Glutamatergic neuron (in vitro differentiated cells): ENCODE results near the gene C6. TPM values are rescaled to one million over a fixed set of nuclear protein-coding genes. Genes with fewer than 3 reads are reported as not detected.

Experiments
- DNase-seq: peaks from one replicate; pipeline ENCODE4 v3.0.0; 2022
- H3K27ac Mint-ChIP-seq: one replicate; pipeline ENCODE4 v1.8.0; 2020; ENCODE audit warnings: mild to moderate bottlenecking, mixed read lengths, inconsistent platforms; ENCODE audit not compliant: unreplicated experiment
- H3K27me3 Mint-ChIP-seq: one replicate; pipeline ENCODE4 v1.8.0; 2020; ENCODE audit warnings: mild to moderate bottlenecking, moderate library complexity, mixed read lengths, inconsistent platforms; ENCODE audit not compliant: unreplicated experiment
- H3K36me3 Mint-ChIP-seq: one replicate; pipeline ENCODE4 v1.8.0; 2020; ENCODE audit warnings: mild to moderate bottlenecking, mixed read lengths, inconsistent platforms; ENCODE audit not compliant: unreplicated experiment
- H3K4me1 Mint-ChIP-seq: one replicate; pipeline ENCODE4 v1.8.0; 2020; ENCODE audit warnings: mild to moderate bottlenecking, low read depth, mixed read lengths, inconsistent platforms; ENCODE audit not compliant: unreplicated experiment
- H3K4me3 Mint-ChIP-seq: one replicate; pipeline ENCODE4 v1.8.0; 2020; ENCODE audit warnings: mild to moderate bottlenecking, mixed read lengths, inconsistent platforms; ENCODE audit not compliant: unreplicated experiment
- H3K9me3 Mint-ChIP-seq: one replicate; pipeline ENCODE4 v1.8.0; 2020; ENCODE audit warnings: mild to moderate bottlenecking, moderate library complexity, mixed read lengths, inconsistent platforms; ENCODE audit not compliant: unreplicated experiment
- total RNA-seq: library from RNA; stranded (reverse); fragmentation: NEBNext Ultra II Directional; extraction: Animal tissue kit (Norgen Biotek cat#: 25700); gene quantifications from one replicate; pipeline ENCODE4 v1.2.1, GENCODE V29; 2021; ENCODE audit not compliant: unreplicated experiment
- TF ChIP-seq, protein P1 (sequence below): fragments of 200-600 bp; sonication (generic); IDR thresholded peaks from one replicate; pipeline ENCODE4 v1.5.0; 2021; ENCODE audit not compliant: partially characterized antibody, unreplicated experiment

The C6 gene
- total RNA-seq, 1 donor from 2014 or later, result not detected

DNA sequence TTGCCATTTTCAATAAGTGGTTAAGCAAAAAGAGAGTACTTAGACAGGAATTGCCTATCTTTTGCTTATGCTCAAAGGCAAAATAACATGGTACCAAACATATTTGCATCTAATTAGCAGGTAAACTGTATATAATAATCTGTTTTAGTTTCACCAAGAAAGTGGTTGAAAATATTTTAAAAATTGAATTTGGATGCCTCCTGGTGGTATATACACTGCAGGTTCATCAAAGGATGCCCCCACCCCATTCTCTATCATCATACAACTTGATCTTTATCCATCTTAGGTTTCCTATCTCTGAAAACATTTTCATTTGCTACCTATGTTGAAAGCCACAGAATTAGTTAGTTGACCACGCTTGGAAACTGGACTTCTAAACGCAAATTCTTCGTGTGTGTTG, 95.2 kb downstream of the C6 start:
- Mint-ChIP-seq H3K36me3 (no peaks in the 10 kb centered on the region), H3K9me3 (no peaks in the 10 kb centered on the region), H3K27ac (no peak overlapping the region), H3K4me3 (no peak overlapping the region), H3K27me3 (peaks cover 2% of the 10 kb centered on the region), H3K4me1 (no peaks in the 10 kb centered on the region)
- TF ChIP-seq, protein P1, sequence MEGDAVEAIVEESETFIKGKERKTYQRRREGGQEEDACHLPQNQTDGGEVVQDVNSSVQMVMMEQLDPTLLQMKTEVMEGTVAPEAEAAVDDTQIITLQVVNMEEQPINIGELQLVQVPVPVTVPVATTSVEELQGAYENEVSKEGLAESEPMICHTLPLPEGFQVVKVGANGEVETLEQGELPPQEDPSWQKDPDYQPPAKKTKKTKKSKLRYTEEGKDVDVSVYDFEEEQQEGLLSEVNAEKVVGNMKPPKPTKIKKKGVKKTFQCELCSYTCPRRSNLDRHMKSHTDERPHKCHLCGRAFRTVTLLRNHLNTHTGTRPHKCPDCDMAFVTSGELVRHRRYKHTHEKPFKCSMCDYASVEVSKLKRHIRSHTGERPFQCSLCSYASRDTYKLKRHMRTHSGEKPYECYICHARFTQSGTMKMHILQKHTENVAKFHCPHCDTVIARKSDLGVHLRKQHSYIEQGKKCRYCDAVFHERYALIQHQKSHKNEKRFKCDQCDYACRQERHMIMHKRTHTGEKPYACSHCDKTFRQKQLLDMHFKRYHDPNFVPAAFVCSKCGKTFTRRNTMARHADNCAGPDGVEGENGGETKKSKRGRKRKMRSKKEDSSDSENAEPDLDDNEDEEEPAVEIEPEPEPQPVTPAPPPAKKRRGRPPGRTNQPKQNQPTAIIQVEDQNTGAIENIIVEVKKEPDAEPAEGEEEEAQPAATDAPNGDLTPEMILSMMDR, result no peak
- no peak for DNase-seq

DNA sequence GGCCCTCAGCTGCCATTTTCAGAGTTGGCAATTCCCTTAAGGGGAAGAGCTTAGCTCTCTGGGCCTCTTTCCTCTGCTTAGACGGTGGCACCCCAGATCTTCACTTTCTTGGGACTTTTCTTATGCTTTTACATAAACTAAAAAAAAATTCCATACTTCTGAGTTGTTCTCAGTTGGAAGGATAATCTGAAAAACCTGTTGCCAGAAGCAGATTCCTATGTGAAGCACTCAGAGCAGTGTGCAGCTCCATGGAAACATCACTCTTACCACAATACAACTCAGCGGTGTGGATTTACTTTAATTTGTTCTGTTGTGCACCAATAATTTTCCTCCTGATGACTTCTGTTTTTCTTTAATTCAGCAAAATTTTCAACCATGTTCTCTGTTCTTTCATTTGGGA, 98.1 kb downstream of the C6 start:
- TF ChIP-seq, protein P1, result no peak
- Mint-ChIP-seq H3K4me3 (no peak overlapping the region), H3K36me3 (no peaks in the 10 kb centered on the region), H3K9me3 (no peaks in the 10 kb centered on the region), H3K27me3 (no peaks in the 10 kb centered on the region), H3K27ac (no peak overlapping the region), H3K4me1 (no peaks in the 10 kb centered on the region)
- DNase-seq, result no peak

DNA sequence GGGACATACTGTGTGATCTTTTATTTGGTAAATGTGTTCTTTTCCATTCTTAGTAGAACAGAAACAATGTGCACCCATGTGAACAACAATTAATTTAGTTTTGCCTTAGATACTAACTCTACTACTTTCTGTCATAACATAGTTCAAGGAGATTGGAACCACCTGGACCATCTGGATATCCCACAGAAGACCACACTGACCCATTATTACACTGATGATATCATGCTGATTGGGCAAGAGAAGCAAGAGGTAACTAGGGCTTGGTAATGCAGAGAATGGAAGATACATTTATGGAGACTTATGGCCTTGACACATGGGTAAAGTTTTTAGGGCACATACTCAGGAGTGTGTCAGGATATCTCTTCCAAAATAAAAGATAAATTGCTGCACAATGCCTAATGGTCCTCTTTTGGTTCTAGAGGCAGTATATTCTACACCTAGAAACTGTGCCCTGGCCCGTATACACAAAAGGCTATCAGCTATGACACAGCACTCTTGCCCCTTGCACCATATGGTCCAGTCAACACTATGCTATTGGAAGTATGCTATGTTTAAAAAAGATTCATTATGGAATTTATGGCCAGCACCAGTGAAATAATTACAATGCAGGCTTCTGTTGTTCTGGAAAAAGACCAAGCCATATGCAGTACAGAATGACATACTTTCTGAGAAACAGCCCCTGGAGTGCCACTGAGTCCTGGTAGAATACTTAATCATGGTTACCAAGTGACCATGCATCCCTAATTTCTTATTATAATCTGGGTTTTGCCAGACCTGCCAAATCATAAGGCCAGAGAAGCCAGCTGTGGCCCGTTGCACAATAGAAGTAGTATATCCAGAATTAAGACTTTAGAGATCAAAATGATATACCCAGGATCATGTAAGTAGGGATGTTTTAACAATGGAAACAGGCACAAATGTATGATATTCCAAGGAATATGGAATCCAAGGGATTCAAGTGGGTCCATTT, 100.6 kb downstream of the C6 start:
- Mint-ChIP-seq H3K9me3 (no peaks in the 10 kb centered on the region), H3K27ac (no peak overlapping the region), H3K36me3 (no peaks in the 10 kb centered on the region), H3K4me1 (no peaks in the 10 kb centered on the region), H3K4me3 (no peak overlapping the region), H3K27me3 (no peaks in the 10 kb centered on the region)
- TF ChIP-seq, protein P1, result no peak
- no peak for DNase-seq

DNA sequence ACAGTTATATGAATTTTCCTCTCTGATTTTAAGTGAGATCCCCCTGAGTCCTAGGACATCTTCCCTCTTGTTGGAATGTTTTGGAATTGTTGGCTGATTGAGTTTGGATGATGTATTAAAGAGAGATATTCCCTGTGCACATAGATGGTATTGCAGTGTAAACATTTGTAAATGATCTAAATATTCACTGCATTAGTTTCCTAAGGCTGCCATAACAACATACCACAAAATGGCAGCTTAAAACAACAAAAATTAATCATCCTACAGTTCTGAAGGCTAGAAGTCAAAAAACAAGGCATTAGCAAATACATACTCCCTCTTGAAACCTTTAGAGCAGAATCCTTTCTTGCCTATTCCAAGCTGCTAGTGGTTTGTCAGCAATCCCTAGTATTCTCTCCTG, 104.1 kb downstream of the C6 start:
- no peaks in the 10 kb centered on the region for H3K36me3 Mint-ChIP-seq
- H3K4me1 Mint-ChIP-seq, result no peaks in the 10 kb centered on the region
- no peak overlapping the region for H3K4me3 Mint-ChIP-seq
- H3K9me3 Mint-ChIP-seq, result no peaks in the 10 kb centered on the region
- no peak for DNase-seq
- TF ChIP-seq, protein P1, result no peak
- H3K27ac Mint-ChIP-seq, result no peak overlapping the region
- no peaks in the 10 kb centered on the region for H3K27me3 Mint-ChIP-seq

DNA sequence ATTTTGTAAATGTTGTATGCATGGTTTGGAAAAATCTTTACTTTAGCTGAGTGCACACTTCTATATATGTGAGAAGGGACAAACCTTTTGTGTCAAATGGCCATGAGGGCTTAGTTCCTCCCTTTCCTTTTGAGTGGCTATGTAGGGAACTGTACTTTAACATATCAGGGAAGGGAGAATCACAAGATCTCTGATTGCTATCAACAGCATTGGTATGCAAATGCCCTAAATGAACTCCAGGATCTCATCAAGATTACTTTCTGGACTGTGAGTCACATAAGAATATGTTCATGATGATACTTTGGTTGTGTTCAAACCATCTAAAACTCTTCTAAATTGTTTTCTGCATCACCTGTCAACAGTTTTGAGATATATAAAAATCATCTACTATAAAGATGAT, 111.0 kb downstream of the C6 start:
- no peaks in the 10 kb centered on the region for H3K36me3 Mint-ChIP-seq

More for the DNA sequence above, 111.0 kb downstream of the C6 start:
- no peaks in the 10 kb centered on the region for H3K9me3 Mint-ChIP-seq
- no peak overlapping the region for H3K4me3 Mint-ChIP-seq
- TF ChIP-seq, protein P1, result no peak
- no peaks in the 10 kb centered on the region for H3K4me1 Mint-ChIP-seq
- DNase-seq, result no peak
- H3K27me3 Mint-ChIP-seq, result no peaks in the 10 kb centered on the region
- no peak overlapping the region for H3K27ac Mint-ChIP-seq
